Trophoblast cell (in vitro differentiated cells and primary cell): ENCODE measurements around the gene TSFM.

Experiments
- DNase-seq, 2 donors: peaks; one replicate each; pipeline ENCODE4 v3.0.0-alpha.2; 2016
- H2AFZ ChIP-seq: 2 replicates; pipeline ENCODE4 v1.6.1; 2013; ENCODE audit warnings: low read length, moderate library complexity, mild to moderate bottlenecking; ENCODE audit not compliant: insufficient read depth, poor library complexity
- H2AK5ac ChIP-seq: 2 replicates; pipeline ENCODE4 v1.6.1; 2013; ENCODE audit warnings: mild to moderate bottlenecking, low read length
- H2BK120ac ChIP-seq: 2 replicates; pipeline ENCODE4 v1.6.1; 2013; ENCODE audit warnings: low read length, mild to moderate bottlenecking, moderate library complexity; ENCODE audit not compliant: insufficient read depth, poor library complexity
- H2BK12ac ChIP-seq: 2 replicates; pipeline ENCODE4 v1.6.1; 2013; ENCODE audit warnings: mild to moderate bottlenecking, low read length, moderate library complexity
- H2BK5ac ChIP-seq: 2 replicates; pipeline ENCODE4 v1.6.1; 2013; ENCODE audit warnings: low read length, low read depth, moderate library complexity, mild to moderate bottlenecking; ENCODE audit not compliant: poor library complexity
- H3K14ac ChIP-seq: 2 replicates; pipeline ENCODE4 v1.6.1; 2013; ENCODE audit warnings: mild to moderate bottlenecking, low read length
- H3K18ac ChIP-seq: 2 replicates; pipeline ENCODE4 v1.6.1; 2013; ENCODE audit warnings: mild to moderate bottlenecking, low read length
- H3K23ac ChIP-seq: 2 replicates; pipeline ENCODE4 v1.6.1; 2013; ENCODE audit warnings: low read length
- H3K27ac ChIP-seq: 2 replicates; pipeline ENCODE4 v1.5.1; 2013; ENCODE audit warnings: low read depth, mild to moderate bottlenecking, inconsistent platforms, low read length, moderate library complexity
- H3K27me3 ChIP-seq: 2 replicates; pipeline ENCODE4 v1.6.1; 2013; ENCODE audit warnings: inconsistent platforms, mild to moderate bottlenecking, low read length, moderate library complexity; ENCODE audit not compliant: insufficient read depth
- H3K36me3 ChIP-seq, 2 experiments: 1 replicate in 1 of 2; 2 replicates in 1 of 2; pipeline ENCODE4 v1.6.1; 2013; ENCODE audit warnings: low read length in 2 of 2, mild to moderate bottlenecking in 2 of 2, moderate library complexity in 1 of 2; ENCODE audit not compliant: insufficient read depth in 2 of 2, control insufficient read depth in 1 of 2
- H3K4ac ChIP-seq: 2 replicates; pipeline ENCODE4 v1.6.1; 2013; ENCODE audit warnings: low read depth, mild to moderate bottlenecking, low read length, moderate library complexity
- H3K4me1 ChIP-seq, 2 experiments: 1 replicate in 1 of 2; 2 replicates in 1 of 2; pipeline ENCODE4 v1.6.1; 2013; ENCODE audit warnings: low read length in 2 of 2, mild to moderate bottlenecking in 2 of 2, moderate library complexity in 1 of 2; ENCODE audit not compliant: insufficient read depth in 2 of 2, control insufficient read depth in 1 of 2
- H3K4me2 ChIP-seq: 2 replicates; pipeline ENCODE4 v1.6.1; 2013; ENCODE audit warnings: inconsistent platforms, mild to moderate bottlenecking, low read length, moderate library complexity
- H3K4me3 ChIP-seq: 2 replicates; pipeline ENCODE4 v1.5.1; 2013; ENCODE audit warnings: mild to moderate bottlenecking, low read depth, low read length, inconsistent platforms
- H3K79me1 ChIP-seq: one replicate; pipeline ENCODE4 v1.6.1; 2013; ENCODE audit warnings: low read length
- H3K79me2 ChIP-seq: 2 replicates; pipeline ENCODE4 v1.6.1; 2013; ENCODE audit warnings: low read length, mild to moderate bottlenecking; ENCODE audit not compliant: control insufficient read depth, insufficient read depth, poor library complexity
- H3K9ac ChIP-seq: 2 replicates; pipeline ENCODE4 v1.6.1; 2013; ENCODE audit warnings: mild to moderate bottlenecking, low read length
- H3K9me3 ChIP-seq: 2 replicates; pipeline ENCODE4 v1.6.1; 2013; ENCODE audit warnings: low read depth, mild to moderate bottlenecking, control low read depth, inconsistent platforms, low read length; ENCODE audit not compliant: insufficient read depth
- H4K12ac ChIP-seq: 2 replicates; pipeline ENCODE4 v1.6.1; 2013; ENCODE audit warnings: low read depth, mild to moderate bottlenecking, low read length, moderate library complexity
- H4K8ac ChIP-seq: 2 replicates; pipeline ENCODE4 v1.6.1; 2013; ENCODE audit warnings: low read depth, mild to moderate bottlenecking, low read length, moderate library complexity
- H4K91ac ChIP-seq: one replicate; pipeline ENCODE4 v1.6.1; 2013; ENCODE audit warnings: low read depth, mild to moderate bottlenecking, low read length, moderate library complexity
- WGBS: extraction: QIAGEN DNeasy Blood & Tissue Kit; methylation state at CpG from one replicate; pipeline ENCODE4 v1.1.7; 2013; ENCODE audit warnings: missing lambda C conversion rate; ENCODE audit not compliant: insufficient read length, insufficient coverage; ENCODE audit errors: extremely low coverage; 5-methylcytosine and 5-hydroxymethylcytosine counted together

Gene TSFM

GRCh38 chr12:57823131-57823907, 40.7 kb downstream of the TSFM start:
- H3K23ac ChIP-seq = no peak overlapping the region
- no peak overlapping the region for H2BK12ac ChIP-seq
- H2AFZ ChIP-seq = no peak overlapping the region
- H3K79me1 ChIP-seq = no peaks in the 10 kb centered on the region
- no peak overlapping the region for H2AK5ac ChIP-seq
- no peaks in the 10 kb centered on the region for H3K79me2 ChIP-seq
- no peak for DNase-seq
- H4K91ac ChIP-seq = no peak overlapping the region
- H3K27ac ChIP-seq = no peak overlapping the region
- H2BK120ac ChIP-seq = no peak overlapping the region
- no CpG with 5 or more reads among the region's 17 CpGs for WGBS
- H3K9ac ChIP-seq = no peak overlapping the region
- H4K12ac ChIP-seq = no peak overlapping the region
- no peak overlapping the region for H2BK5ac ChIP-seq
- H3K14ac ChIP-seq = no peak overlapping the region
- H3K4me2 ChIP-seq = no peak overlapping the region
- H3K36me3 ChIP-seq = peaks cover 61 to 69% of the 10 kb centered on the region in 2 experiments
- peaks cover 1% of the 10 kb centered on the region for H3K9me3 ChIP-seq
- no peaks in the 10 kb centered on the region for H3K27me3 ChIP-seq
- no peaks in the 10 kb centered on the region for H3K4me1 ChIP-seq
- no peak overlapping the region for H4K8ac ChIP-seq
- H3K4me3 ChIP-seq = no peak overlapping the region
- H3K18ac ChIP-seq = no peak overlapping the region
- H3K4ac ChIP-seq = no peak overlapping the region

DNA sequence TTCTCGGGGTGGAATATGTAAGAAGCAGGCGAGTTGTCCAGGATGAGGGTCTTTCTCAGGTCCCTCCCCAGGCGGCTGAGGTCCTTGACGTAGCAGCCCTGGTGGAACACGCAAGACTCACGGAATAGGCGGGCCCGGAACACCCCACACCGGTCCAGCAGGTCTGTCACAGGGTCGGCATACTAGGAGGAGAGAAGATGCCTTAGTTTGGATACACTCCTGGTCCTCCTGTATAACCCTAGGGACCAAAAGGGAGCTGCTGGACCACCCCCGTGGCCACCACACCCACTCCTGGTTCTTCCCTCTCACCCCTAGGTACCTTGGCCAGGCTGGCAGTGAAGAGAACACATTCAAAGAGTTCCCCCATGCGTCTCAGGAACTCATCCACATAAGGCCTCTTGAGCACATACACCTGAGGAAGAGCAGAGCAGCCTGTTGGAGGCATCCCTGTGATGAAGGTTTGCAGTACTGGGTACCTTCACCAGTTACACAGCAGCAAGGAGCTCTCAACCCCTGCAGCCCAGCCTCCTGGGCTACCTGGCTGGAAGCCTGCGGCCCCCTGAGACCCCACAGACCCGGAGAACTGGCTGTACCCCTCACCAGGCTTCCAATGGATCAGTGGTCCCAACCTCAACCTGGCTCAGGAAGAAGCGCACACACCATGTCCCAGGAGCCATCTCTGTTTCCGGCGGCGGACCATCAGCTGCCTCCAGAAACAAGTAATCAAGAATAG, 41.5 kb downstream of the TSFM start:
- no peak overlapping the region for H4K12ac ChIP-seq
- H3K9me3 ChIP-seq = peaks cover 1% of the 10 kb centered on the region
- H3K27me3 ChIP-seq = no peaks in the 10 kb centered on the region
- WGBS = no CpG with 5 or more reads among the region's 18 CpGs
- H4K8ac ChIP-seq = no peak overlapping the region
- H3K14ac ChIP-seq = no peak overlapping the region
- H2BK12ac ChIP-seq = no peak overlapping the region
- H2BK5ac ChIP-seq = no peak overlapping the region
- H3K4me2 ChIP-seq = no peak overlapping the region
- H3K4ac ChIP-seq = no peak overlapping the region
- H2AFZ ChIP-seq = no peak overlapping the region
- H3K36me3 ChIP-seq = peaks cover 61 to 73% of the 10 kb centered on the region in 2 experiments
- no peak for DNase-seq
- no peak overlapping the region for H3K18ac ChIP-seq
- H3K27ac ChIP-seq = no peak overlapping the region
- H3K79me1 ChIP-seq = no peaks in the 10 kb centered on the region
- no peak overlapping the region for H2BK120ac ChIP-seq
- no peaks in the 10 kb centered on the region for H3K79me2 ChIP-seq
- H4K91ac ChIP-seq = no peak overlapping the region
- no peak overlapping the region for H2AK5ac ChIP-seq
- no peak overlapping the region for H3K9ac ChIP-seq
- no peak overlapping the region for H3K23ac ChIP-seq
- no peak overlapping the region for H3K4me3 ChIP-seq
- no peaks in the 10 kb centered on the region for H3K4me1 ChIP-seq

DNA sequence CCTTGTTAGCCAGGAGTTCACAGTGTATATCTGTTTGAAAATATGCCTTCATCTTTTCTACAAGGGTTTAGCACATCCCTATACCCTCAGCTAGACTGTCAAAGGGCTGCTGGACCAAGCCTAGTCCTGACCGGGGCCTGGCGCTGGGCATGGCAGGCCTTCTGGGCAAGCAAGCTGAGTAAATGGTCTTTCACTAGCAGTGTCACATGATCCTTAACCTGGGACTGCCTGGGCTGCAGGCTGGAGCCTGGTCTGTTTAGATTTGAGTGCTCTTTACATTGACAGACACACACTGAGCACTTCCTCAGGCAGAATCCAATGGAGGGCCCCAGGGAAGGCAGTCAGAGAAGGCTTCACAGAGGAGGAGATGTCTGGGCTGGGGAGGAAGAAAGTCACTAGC, 42.9 kb downstream of the TSFM start:
- H3K9me3 ChIP-seq = peaks cover 3% of the 10 kb centered on the region
- no peak overlapping the region for H3K4me3 ChIP-seq
- H3K4me2 ChIP-seq = no peak overlapping the region
- H3K14ac ChIP-seq = no peak overlapping the region
- no peaks in the 10 kb centered on the region for H3K4me1 ChIP-seq
- no peak overlapping the region for H2BK120ac ChIP-seq
- no peaks in the 10 kb centered on the region for H3K27me3 ChIP-seq
- H3K79me1 ChIP-seq = no peaks in the 10 kb centered on the region
- H4K8ac ChIP-seq = no peak overlapping the region
- no peak overlapping the region for H2BK12ac ChIP-seq
- no peak overlapping the region for H4K91ac ChIP-seq
- no peak overlapping the region for H2BK5ac ChIP-seq
- no peak overlapping the region for H3K18ac ChIP-seq
- H3K9ac ChIP-seq = no peak overlapping the region
- no peak overlapping the region for H3K27ac ChIP-seq
- peaks cover 62 to 74% of the 10 kb centered on the region in 2 experiments for H3K36me3 ChIP-seq
- no peak overlapping the region for H2AFZ ChIP-seq
- no peak overlapping the region for H3K23ac ChIP-seq
- no CpG with 5 or more reads among the region's 2 CpGs for WGBS
- no peak overlapping the region for H4K12ac ChIP-seq
- no peak overlapping the region for H2AK5ac ChIP-seq
- H3K79me2 ChIP-seq = no peaks in the 10 kb centered on the region
- DNase-seq = no peak
- H3K4ac ChIP-seq = no peak overlapping the region

DNA sequence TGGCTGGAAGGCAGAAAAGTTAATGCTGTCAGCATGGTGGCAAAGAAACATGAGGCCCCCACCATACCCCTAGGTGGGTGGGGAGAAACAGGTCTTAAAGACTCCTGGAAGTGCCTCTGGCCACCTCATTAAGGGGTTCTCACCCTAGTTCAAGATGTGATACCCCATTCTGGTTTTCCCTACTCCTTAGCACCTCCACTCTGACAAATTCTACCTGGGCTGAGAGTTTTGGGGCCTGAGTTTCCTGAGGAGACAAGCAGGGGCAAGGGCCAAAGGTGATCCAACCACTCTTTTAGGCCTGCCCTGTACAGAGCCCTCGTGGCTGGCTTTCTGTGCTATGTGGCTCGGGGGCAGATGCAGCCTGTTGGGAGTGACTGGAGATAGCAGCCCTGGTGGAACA, 43.8 kb downstream of the TSFM start:
- Histone ChIP-seq H3K18ac (no peak overlapping the region), H3K4me1 (no peaks in the 10 kb centered on the region), H3K9ac (no peak overlapping the region), H3K9me3 (peaks cover 3% of the 10 kb centered on the region), H3K79me2 (no peaks in the 10 kb centered on the region), H3K14ac (no peak overlapping the region), H4K12ac (no peak overlapping the region), H3K36me3 (peaks cover 58 to 69% of the 10 kb centered on the region in 2 experiments), H3K27me3 (no peaks in the 10 kb centered on the region), H3K4me3 (no peak overlapping the region), H2AK5ac (no peak overlapping the region), H2AFZ (no peak overlapping the region), H3K4me2 (no peak overlapping the region), H4K91ac (no peak overlapping the region), H3K23ac (no peak overlapping the region), H3K4ac (no peak overlapping the region), H3K27ac (no peak overlapping the region), H2BK12ac (no peak overlapping the region), H2BK5ac (no peak overlapping the region), H3K79me1 (no peaks in the 10 kb centered on the region), H4K8ac (no peak overlapping the region), H2BK120ac (no peak overlapping the region)
- WGBS = no CpG with 5 or more reads among the region's 2 CpGs
- no peak for DNase-seq
